IMR-90 (cell line): Measurements from ENCODE around the gene SIK3. TPM values are rescaled to one million over a fixed set of nuclear protein-coding genes. Genes with fewer than 3 reads are reported as not detected.

Experiments
- ATAC-seq: fragments of 200-7000 bp; cut with Tn5 transposase; 2 replicates; pipeline ENCODE4 v1.9.1; 2020; ENCODE audit warnings: low read depth, mild to moderate bottlenecking, moderate library complexity
- BruUV-seq: library from RNA; stranded (reverse); fragments of 400-500 nt; replicated peaks from 2 replicates; lab custom pipeline; 2021; lab: Mats Ljungman, UMichigan
- CTCF ChIA-PET: fragments of 300-600 bp; formaldehyde crosslinking; extraction: SDS; loops from one replicate; lab custom pipeline; 2021; ENCODE audit warnings: antibody characterized with exemption; lab: Yijun Ruan, JAX
- POLR2A ChIA-PET: fragments of 300-600 bp; sonication (Branson Sonifier 250); formaldehyde crosslinking; loops from one replicate; lab custom pipeline; 2022; ENCODE audit warnings: antibody characterized with exemption; ENCODE audit not compliant: unreplicated experiment; lab: Charles Lee
- DNase-seq: peaks from one replicate; pipeline ENCODE4 v3.0.0; 2013
- H2AFZ ChIP-seq: replicated peaks from 2 replicates; pipeline ENCODE3; 2013; ENCODE audit warnings: low read length, mild to moderate bottlenecking; ENCODE audit not compliant: poor library complexity
- H2AK5ac ChIP-seq: 2 replicates; pipeline ENCODE4 v1.6.1; 2013; ENCODE audit warnings: low read depth, low read length, inconsistent platforms
- H2AK9ac ChIP-seq: replicated peaks from 2 replicates; pipeline ENCODE3; 2013; ENCODE audit warnings: mild to moderate bottlenecking, low read depth, low read length, moderate library complexity; ENCODE audit not compliant: poor library complexity
- H2BK120ac ChIP-seq: 2 replicates; pipeline ENCODE4 v1.6.1; 2013; ENCODE audit warnings: low read depth, low read length, inconsistent platforms
- H2BK15ac ChIP-seq: 3 replicates; pipeline ENCODE4 v1.6.1; 2013; ENCODE audit warnings: low read depth, low read length, inconsistent platforms
- H2BK20ac ChIP-seq: 2 replicates; pipeline ENCODE4 v1.6.1; 2013; ENCODE audit warnings: low read depth, mild to moderate bottlenecking, inconsistent platforms, low read length, moderate library complexity
- H2BK5ac ChIP-seq: 2 replicates; pipeline ENCODE4 v1.6.1; 2013; ENCODE audit warnings: mild to moderate bottlenecking, low read depth, low read length, inconsistent platforms; ENCODE audit not compliant: poor library complexity, severe bottlenecking
- H3K14ac ChIP-seq: replicated peaks from 2 replicates; pipeline ENCODE4 v1.6.1; 2013; ENCODE audit warnings: low read depth, low read length, inconsistent platforms
- H3K18ac ChIP-seq: 2 replicates; pipeline ENCODE4 v1.6.1; 2013; ENCODE audit warnings: low read depth, low read length, control low read depth
- H3K23ac ChIP-seq: 2 replicates; pipeline ENCODE4 v1.6.1; 2013; ENCODE audit warnings: low read depth, low read length, inconsistent platforms
- H3K27ac ChIP-seq: 2 replicates; pipeline ENCODE4 v1.5.1; 2013; ENCODE audit warnings: mild to moderate bottlenecking, control low read depth, low read length; ENCODE audit not compliant: insufficient read depth
- H3K27me3 ChIP-seq: 2 replicates; pipeline ENCODE4 v1.6.1; 2013; ENCODE audit warnings: low read length; ENCODE audit not compliant: control insufficient read depth, insufficient read depth
- H3K36me3 ChIP-seq: 2 replicates; pipeline ENCODE4 v1.6.1; 2013; ENCODE audit warnings: low read length, mixed read lengths; ENCODE audit not compliant: control insufficient read depth, insufficient read depth
- H3K4ac ChIP-seq: 2 replicates; pipeline ENCODE4 v1.6.1; 2013; ENCODE audit warnings: low read depth, low read length, inconsistent platforms
- H3K4me1 ChIP-seq: 2 replicates; pipeline ENCODE4 v1.6.1; 2013; ENCODE audit warnings: low read length, mixed read lengths; ENCODE audit not compliant: control insufficient read depth, insufficient read depth
- H3K4me2 ChIP-seq: 2 replicates; pipeline ENCODE4 v1.6.1; 2013; ENCODE audit warnings: low read depth, mild to moderate bottlenecking, control low read depth, low read length, moderate library complexity
- H3K4me3 ChIP-seq: 2 replicates; pipeline ENCODE4 v1.5.1; 2013; ENCODE audit warnings: low read depth, mild to moderate bottlenecking, control low read depth, low read length, moderate library complexity; ENCODE audit not compliant: insufficient read depth
- H3K56ac ChIP-seq: 2 replicates; pipeline ENCODE4 v1.6.1; 2013; ENCODE audit warnings: low read length, inconsistent platforms; ENCODE audit not compliant: insufficient read depth; ENCODE audit errors: extremely low read depth
- H3K79me1 ChIP-seq, 2 experiments: 2 replicates each; pipeline ENCODE4 v1.6.1; 2013; ENCODE audit warnings: low read length in 2 of 2, inconsistent platforms in 1 of 2, low read depth in 1 of 2
- H3K9ac ChIP-seq: 2 replicates; pipeline ENCODE4 v1.6.1; 2013; ENCODE audit warnings: low read depth, low read length, control low read depth
- H3K9me1 ChIP-seq: 2 replicates; pipeline ENCODE4 v1.6.1; 2013; ENCODE audit warnings: low read length, inconsistent platforms; ENCODE audit not compliant: insufficient read depth
- H3K9me3 ChIP-seq: 2 replicates; pipeline ENCODE4 v1.6.1; 2013; ENCODE audit warnings: low read length; ENCODE audit not compliant: control insufficient read depth, insufficient read depth
- H4K20me1 ChIP-seq: 2 replicates; pipeline ENCODE4 v1.6.1; 2013; ENCODE audit warnings: low read length, inconsistent platforms; ENCODE audit not compliant: insufficient read depth
- H4K5ac ChIP-seq: 2 replicates; pipeline ENCODE4 v1.6.1; 2013; ENCODE audit warnings: mild to moderate bottlenecking, low read depth, low read length, control low read depth
- H4K8ac ChIP-seq, 2 experiments: 2 replicates each; pipeline ENCODE4 v1.6.1; 2013; ENCODE audit warnings: low read depth in 2 of 2, low read length in 2 of 2, control low read depth in 1 of 2, inconsistent platforms in 1 of 2
- H4K91ac ChIP-seq: 2 replicates; pipeline ENCODE4 v1.6.1; 2013; ENCODE audit warnings: low read depth, low read length, inconsistent platforms; ENCODE audit not compliant: insufficient read depth
- BHLHE40 ChIP-seq: fragments of 150-350 bp; IDR thresholded peaks from 2 replicates; pipeline ENCODE4 v1.6.1; 2016; ENCODE audit warnings: mild to moderate bottlenecking, low read depth, low read length
- CEBPB ChIP-seq: IDR thresholded peaks from 2 replicates; pipeline ENCODE4 v1.6.1; 2012; ENCODE audit warnings: low read depth, low read length, improper control_type of control experiment
- CHD1 ChIP-seq: IDR thresholded peaks from 2 replicates; pipeline ENCODE4 v1.6.1; 2012; ENCODE audit warnings: low read depth, low read length, improper control_type of control experiment
- FOS ChIP-seq: fragments of 150-350 bp; IDR thresholded peaks from 2 replicates; pipeline ENCODE4 v1.6.1; 2016; ENCODE audit warnings: low read depth, low read length
- MAFK ChIP-seq: IDR thresholded peaks from 2 replicates; pipeline ENCODE4 v1.6.1; 2012; ENCODE audit warnings: low read depth, low read length, improper control_type of control experiment
- MAZ ChIP-seq: IDR thresholded peaks from 2 replicates; pipeline ENCODE4 v1.6.1; 2012; ENCODE audit warnings: low read depth, mild to moderate bottlenecking, low read length, improper control_type of control experiment, moderate library complexity, borderline replicate concordance
- MXI1 ChIP-seq: IDR thresholded peaks from 2 replicates; pipeline ENCODE4 v1.6.1; 2012; ENCODE audit warnings: low read depth, mild to moderate bottlenecking, low read length, moderate library complexity, borderline replicate concordance
- NFE2L2 ChIP-seq: fragments of 150-350 bp; IDR thresholded peaks from 2 replicates; pipeline ENCODE4 v1.6.1; 2016; ENCODE audit warnings: low read depth, mild to moderate bottlenecking, low read length
- POLR2A ChIP-seq: IDR thresholded peaks from 2 replicates; pipeline ENCODE4 v1.6.1; 2012; ENCODE audit warnings: mild to moderate bottlenecking, low read depth, low read length
- RAD21 ChIP-seq: IDR thresholded peaks from 2 replicates; pipeline ENCODE4 v1.6.1; 2012; ENCODE audit warnings: low read length, improper control_type of control experiment
- RCOR1 ChIP-seq: IDR thresholded peaks from 2 replicates; pipeline ENCODE4 v1.6.1; 2012; ENCODE audit warnings: mild to moderate bottlenecking, low read length, improper control_type of control experiment; ENCODE audit not compliant: insufficient replicate concordance
- RFX5 ChIP-seq: IDR thresholded peaks from 2 replicates; pipeline ENCODE4 v1.8.0; 2012; ENCODE audit warnings: low read depth, mild to moderate bottlenecking, low read length, moderate library complexity
- SMC3 ChIP-seq: fragments of 150-350 bp; IDR thresholded peaks from 2 replicates; pipeline ENCODE4 v1.6.1; 2016; ENCODE audit warnings: low read depth, mild to moderate bottlenecking, antibody characterized with exemption, low read length, moderate library complexity
- WGBS, 2 experiments: methylation state at CpG; one replicate each; pipeline versions ENCODE4 v1.1.5 to v1.1.7; 2013; ENCODE audit warnings: missing lambda C conversion rate in 2 of 2; ENCODE audit not compliant: insufficient read length in 1 of 2; ENCODE audit errors: extremely low coverage in 2 of 2; 5-methylcytosine and 5-hydroxymethylcytosine counted together
- dilution Hi-C: fragments of 300-500 bp; cut with HindIII; formaldehyde crosslinking; loops from one replicate; pipeline ENCODE4 v1.14.3; 2018; ENCODE audit warnings: low sequenced_read_pairs; ENCODE audit not compliant: unreplicated experiment
- in situ Hi-C: fragments of 300-500 bp; cut with MboI; formaldehyde crosslinking; loops from 3 replicates; pipeline ENCODE4 v1.14.3; 2019; ENCODE audit warnings: low sequenced_read_pairs, inconsistent platforms, mixed read lengths
- intact Hi-C: fragments of 100-400 bp; cut with micrococcal nuclease; formaldehyde crosslinking; loops from 2 replicates; pipeline ENCODE4 v1.10.0; 2022
- polyA plus RNA-seq, 3 experiments: library from polyadenylated mRNA; depleted of rRNA; stranded (reverse); fragments of >200 nt; gene quantifications; 2 replicates each; pipeline ENCODE4 v1.2.3, GENCODE V29; 2012; ENCODE audit warnings: low replicate concordance in 1 of 3
- total RNA-seq: library from RNA; depleted of rRNA; stranded (reverse); fragments of >200 nt; gene quantifications from 2 replicates; pipeline ENCODE4 v1.2.3, GENCODE V29; 2012
- TF ChIP-seq, protein P1 (sequence below): fragments of 150-350 bp; IDR thresholded peaks from 2 replicates; pipeline ENCODE4 v1.6.1; 2016; ENCODE audit warnings: low read depth, mild to moderate bottlenecking, low read length, moderate library complexity, borderline replicate concordance
- TF ChIP-seq, protein P2 (sequence below): conservative IDR thresholded peaks from 2 replicates; pipeline ENCODE4 v1.5.1; 2012; ENCODE audit warnings: mild to moderate bottlenecking, low read depth, low read length, improper control_type of control experiment
- TF ChIP-seq, protein P3 (sequence below): fragments of 150-350 bp; IDR thresholded peaks from 2 replicates; pipeline ENCODE4 v1.6.1; 2017; ENCODE audit warnings: mild to moderate bottlenecking, antibody characterized with exemption, low read length, low read depth

Gene SIK3
- total and polyA plus RNA-seq, 2 of the 4 experiments (the other 2 are of a cell fraction), result 8.2 to 9.1 TPM

DNA sequence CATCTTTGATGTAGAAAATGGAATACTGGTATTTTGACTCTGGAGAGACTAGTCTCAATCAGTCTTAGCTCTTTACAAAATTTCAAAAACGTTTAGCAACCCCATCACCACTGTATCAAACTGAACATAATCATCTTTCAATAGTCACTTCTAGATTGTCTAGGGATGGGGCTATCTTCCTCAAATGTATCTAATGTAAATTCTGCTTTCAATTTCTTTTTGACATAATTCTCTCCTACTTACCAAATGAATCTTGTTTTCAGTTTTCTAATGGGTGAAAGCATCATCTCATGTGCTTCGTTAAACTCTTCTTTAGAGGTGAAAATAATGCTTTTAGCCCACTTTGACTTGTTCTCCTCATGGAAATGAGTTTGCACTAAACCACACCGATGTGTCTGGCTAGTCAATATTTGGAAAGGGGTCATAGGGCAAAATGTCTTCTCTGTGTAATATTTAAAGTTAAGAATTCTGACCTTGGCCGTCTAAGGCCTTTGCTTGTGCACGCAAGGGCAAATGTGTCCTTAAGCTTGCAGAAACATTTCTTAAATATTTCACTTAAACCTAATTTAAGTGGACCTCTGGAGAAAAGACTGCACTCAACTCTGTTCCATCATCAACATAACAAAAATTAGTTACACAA is 5.2 kb downstream of the SIK3 start:
- Histone ChIP-seq H3K27me3 (no peaks in the 10 kb centered on the region), H3K9me1 (peaks cover 11% of the 10 kb centered on the region), H2BK20ac (no peak overlapping the region), H3K18ac (no peak overlapping the region), H3K9me3 (no peaks in the 10 kb centered on the region), H3K36me3 (no peaks in the 10 kb centered on the region), H4K91ac (no peak overlapping the region), H2AK5ac (no peak overlapping the region), H2AFZ (no peak overlapping the region), H3K27ac (no peak overlapping the region), H2BK5ac (no peak overlapping the region), H3K4me1 (peaks cover 11% of the 10 kb centered on the region), H3K4ac (no peak overlapping the region), H3K79me1 (peaks cover 27 to 61% of the 10 kb centered on the region in 2 experiments), H2BK120ac (no peak overlapping the region), H3K4me3 (no peak overlapping the region), H4K20me1 (peaks cover 64% of the 10 kb centered on the region), H3K14ac (no peak overlapping the region), H4K8ac (no peak overlapping the region), H2AK9ac (no peak overlapping the region), H3K56ac (no peak overlapping the region), H3K9ac (no peak overlapping the region), H2BK15ac (no peak overlapping the region), H3K4me2 (no peak overlapping the region), H4K5ac (no peak overlapping the region), H3K23ac (no peak overlapping the region)
- no peak for ATAC-seq
- TF ChIP-seq RCOR1 (no peak), FOS (no peak), RFX5 (no peak), MXI1 (no peak), CHD1 (no peak), MAFK (no peak), POLR2A (no peak), NFE2L2 (no peak), BHLHE40 (no peak), MAZ (no peak), CEBPB (no peak), SMC3 (no peak), RAD21 (no peak)
- TF ChIP-seq, protein P1, sequence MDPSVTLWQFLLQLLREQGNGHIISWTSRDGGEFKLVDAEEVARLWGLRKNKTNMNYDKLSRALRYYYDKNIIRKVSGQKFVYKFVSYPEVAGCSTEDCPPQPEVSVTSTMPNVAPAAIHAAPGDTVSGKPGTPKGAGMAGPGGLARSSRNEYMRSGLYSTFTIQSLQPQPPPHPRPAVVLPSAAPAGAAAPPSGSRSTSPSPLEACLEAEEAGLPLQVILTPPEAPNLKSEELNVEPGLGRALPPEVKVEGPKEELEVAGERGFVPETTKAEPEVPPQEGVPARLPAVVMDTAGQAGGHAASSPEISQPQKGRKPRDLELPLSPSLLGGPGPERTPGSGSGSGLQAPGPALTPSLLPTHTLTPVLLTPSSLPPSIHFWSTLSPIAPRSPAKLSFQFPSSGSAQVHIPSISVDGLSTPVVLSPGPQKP, result no peak
- TF ChIP-seq, protein P2, sequence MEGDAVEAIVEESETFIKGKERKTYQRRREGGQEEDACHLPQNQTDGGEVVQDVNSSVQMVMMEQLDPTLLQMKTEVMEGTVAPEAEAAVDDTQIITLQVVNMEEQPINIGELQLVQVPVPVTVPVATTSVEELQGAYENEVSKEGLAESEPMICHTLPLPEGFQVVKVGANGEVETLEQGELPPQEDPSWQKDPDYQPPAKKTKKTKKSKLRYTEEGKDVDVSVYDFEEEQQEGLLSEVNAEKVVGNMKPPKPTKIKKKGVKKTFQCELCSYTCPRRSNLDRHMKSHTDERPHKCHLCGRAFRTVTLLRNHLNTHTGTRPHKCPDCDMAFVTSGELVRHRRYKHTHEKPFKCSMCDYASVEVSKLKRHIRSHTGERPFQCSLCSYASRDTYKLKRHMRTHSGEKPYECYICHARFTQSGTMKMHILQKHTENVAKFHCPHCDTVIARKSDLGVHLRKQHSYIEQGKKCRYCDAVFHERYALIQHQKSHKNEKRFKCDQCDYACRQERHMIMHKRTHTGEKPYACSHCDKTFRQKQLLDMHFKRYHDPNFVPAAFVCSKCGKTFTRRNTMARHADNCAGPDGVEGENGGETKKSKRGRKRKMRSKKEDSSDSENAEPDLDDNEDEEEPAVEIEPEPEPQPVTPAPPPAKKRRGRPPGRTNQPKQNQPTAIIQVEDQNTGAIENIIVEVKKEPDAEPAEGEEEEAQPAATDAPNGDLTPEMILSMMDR, result no peak
- TF ChIP-seq, protein P3, sequence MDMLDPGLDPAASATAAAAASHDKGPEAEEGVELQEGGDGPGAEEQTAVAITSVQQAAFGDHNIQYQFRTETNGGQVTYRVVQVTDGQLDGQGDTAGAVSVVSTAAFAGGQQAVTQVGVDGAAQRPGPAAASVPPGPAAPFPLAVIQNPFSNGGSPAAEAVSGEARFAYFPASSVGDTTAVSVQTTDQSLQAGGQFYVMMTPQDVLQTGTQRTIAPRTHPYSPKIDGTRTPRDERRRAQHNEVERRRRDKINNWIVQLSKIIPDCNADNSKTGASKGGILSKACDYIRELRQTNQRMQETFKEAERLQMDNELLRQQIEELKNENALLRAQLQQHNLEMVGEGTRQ, result no peak
- DNase-seq, result no peak
- ChIA-PET POLR2A (interaction anchor here (0.5 kb wide), 1 partner anchor 17 kb away, joined by 3 read pairs; no protein-coding TSS in a partner anchor), CTCF (no interaction called here)
- dilution Hi-C loops (no loop called here), in situ Hi-C loops (no loop called here), intact Hi-C loops (no loop called here)
- 100% methylated on average over 1 of the region's 5 CpGs; no CpG with 5 or more reads in 1 of the 2 experiments for WGBS, 2 experiments
- no TSS peak for BruUV-seq
